HG03457 (cell line): ENCODE data around the gene ATP8B1.
A peak's percentile ranks its signal among the peaks of the same experiment; 100 is the strongest.
"Not testable (repeated sequence)": the region's sequence is repeated elsewhere in the genome, so short reads cannot be mapped to it uniquely, and the experiment has no call there.

Experiments used
- ATAC-seq: cut with Tn5 transposase; IDR thresholded peaks from one replicate; pipeline ENCODE4 v1.9.1; 2021; ENCODE audit warnings: moderate number of reproducible peaks; ENCODE audit not compliant: unreplicated experiment

Gene ATP8B1

DNA sequence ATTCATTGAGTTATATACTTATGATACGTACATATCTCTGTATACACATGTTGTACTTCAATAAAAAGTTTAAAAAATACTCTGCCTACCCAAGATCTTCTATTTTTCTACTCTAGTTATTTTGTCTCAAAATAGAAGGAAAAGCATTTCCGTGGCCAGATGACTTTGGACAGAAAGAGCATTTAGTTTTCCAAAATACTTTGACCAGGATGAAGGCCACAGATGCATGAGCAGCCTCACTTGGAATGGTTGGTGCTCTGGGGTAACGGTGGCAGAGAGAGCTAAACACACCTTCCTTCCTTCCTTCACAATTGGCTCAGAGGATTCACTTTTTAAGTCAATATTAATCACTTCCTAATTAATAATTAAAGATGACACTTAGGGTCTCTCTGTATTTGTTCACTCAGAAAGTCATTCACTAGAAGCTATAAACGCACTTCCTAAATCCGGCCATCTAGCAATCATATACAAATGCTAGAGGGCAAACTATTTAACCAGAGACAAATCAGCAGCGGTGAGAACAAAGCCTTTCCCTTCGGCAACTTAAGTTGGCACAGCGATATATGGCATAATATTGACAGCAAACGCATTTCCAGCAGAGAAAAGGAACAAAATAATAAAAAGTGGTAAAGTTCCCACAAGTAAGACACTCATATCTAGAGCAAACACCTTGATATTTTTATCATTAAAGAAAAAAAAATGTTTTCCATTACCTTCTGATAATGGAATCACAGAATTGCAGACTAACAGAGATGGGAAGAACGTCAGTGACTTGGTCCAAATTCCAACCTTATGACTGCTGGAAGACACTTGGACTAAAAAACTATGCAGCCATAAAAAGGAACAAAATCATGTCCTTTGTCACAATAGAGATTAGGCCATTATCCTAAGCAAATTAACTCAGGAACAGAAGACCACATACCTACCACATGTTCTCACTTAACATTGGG lies 125.6 kb downstream of the ATP8B1 start:
- ATAC-seq: no peak

DNA sequence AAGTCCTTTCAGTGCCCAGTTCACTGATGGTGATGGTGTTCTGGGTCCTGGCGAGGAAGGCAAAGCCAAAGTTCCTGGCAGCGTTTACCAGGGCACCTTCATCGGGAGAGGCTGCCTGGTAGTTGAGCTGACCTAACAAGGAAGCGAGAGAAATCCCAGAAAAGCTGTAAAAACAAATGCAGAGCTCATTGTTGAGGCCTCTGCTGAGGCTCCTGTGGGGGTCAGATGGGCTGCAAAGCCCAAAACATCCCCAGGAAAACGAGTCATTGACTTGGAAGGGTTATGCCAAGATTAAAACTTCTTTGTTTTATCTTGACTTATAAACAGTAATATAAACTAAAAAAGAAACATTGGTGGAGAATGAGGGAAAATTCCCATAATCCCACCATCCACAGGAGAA lies 128.2 kb downstream of the ATP8B1 start:
- ATAC-seq: no peak

DNA sequence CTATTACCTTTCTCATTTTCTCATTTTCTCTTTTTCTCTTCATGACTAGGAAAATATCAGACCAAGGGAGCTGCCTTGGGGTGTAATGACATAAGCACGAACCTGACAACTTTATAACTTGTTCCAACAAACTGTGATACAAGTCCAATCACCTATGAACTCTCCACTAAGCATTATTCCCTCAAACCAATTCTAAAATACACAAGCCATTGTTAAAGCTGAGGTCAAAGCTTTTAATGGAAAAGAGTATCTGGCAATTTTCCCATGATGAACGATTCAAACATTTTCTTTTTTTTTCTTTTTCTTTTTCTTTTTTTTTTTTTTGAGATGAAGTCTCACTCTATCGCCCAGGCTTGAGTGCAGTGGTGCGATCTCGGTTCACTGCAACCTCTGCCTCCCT lies 133.1 kb downstream of the ATP8B1 start:
- no peak for ATAC-seq

DNA sequence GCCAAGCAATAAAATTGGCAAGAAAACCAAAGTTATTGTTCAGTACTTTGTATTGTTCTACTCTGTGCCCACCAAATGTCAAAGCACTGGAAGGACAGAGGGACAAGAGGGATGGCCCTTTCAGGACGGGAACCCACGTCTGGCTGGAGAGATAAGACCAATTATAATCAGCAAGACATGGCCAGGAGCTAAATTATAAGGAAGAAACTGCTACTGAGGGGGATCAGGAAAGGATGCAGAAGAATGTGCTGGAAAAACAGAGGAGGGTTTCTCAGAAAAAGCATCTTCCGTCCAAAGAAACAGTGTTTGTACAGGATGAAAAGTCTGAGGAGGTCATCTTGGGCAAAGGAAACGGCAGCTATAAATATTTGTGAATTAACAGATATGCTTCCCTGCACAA lies 135.1 kb downstream of the ATP8B1 start:
- ATAC-seq: no peak

DNA sequence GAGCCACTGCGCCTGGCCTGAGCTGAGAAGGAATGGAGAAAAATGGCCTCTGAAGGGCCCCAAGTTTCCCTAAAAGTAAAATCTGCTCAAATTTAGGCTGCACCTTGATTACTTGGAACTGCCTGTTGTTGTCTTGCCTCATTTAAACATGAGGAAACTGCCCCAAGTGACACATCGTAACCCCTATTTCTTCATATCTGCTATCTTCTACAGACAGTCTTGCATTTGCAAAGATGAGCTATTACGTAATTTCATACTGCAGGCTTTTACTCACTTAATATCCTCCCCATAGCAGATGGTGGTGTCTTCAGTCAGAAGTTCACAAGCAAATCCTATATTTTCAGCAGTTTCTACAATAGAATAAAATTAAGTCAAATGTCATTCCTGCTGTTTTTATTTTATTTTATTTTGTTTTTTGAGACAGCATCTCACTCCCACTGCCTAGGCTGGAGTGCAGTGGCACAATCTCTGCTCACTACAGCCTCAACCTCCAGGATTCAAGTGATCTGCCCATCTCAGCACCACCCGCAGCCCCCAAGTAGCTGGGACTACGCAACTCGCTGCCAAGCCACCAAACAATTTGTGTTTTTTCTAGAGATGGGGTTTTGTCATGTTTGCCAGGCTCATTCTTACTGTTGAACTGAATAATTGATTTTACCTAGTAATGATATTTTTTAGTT lies 136.2 kb downstream of the ATP8B1 start:
- no peak for ATAC-seq

DNA sequence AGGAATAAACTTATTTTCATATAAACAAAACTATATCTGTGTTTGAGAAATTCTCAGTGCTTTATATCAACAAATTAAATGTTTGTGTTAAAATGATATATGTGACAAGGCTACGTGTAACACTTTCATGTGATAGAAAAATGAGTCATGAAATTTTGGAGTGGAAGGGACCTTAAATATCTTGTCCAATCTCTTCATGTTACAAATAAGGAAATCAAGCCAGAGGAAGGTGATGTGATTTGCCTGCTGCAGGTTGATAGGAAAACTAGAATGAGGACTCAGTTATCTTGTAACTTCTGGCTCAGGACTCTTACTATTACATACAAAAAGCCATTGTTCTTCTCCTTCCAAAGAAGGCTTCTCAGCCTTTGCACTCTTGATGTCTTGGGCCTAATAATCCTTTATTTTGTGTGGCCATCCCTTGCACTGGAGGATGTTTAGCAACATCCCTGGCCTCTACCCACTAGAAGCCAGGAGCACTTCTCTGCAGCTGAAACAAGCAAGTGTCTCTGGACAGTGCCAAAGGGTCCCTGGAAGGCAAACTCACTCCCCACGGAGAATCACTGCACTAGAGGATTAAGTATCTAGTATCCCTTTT lies 138.4 kb downstream of the ATP8B1 start:
- no peak for ATAC-seq

DNA sequence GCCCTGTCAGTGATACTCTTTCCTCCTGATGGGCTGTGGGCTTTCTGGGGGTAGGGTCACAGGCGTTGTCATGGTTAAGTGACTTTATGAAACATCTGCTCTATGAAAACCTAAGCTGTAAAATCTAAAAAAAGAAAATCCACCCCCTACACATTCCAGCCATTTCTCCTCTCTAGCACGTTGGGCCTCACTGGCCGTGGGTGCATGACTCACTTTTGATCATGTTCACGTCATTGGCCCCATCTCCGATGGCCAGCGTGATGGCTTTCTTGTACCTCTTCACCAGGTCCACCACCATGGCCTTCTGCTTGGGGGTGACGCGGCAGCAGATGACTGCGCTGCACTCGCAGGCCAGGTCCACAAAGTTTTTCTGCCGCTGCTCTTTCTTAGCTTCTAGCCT lies 142.2 kb downstream of the ATP8B1 start:
- no peak for ATAC-seq

DNA sequence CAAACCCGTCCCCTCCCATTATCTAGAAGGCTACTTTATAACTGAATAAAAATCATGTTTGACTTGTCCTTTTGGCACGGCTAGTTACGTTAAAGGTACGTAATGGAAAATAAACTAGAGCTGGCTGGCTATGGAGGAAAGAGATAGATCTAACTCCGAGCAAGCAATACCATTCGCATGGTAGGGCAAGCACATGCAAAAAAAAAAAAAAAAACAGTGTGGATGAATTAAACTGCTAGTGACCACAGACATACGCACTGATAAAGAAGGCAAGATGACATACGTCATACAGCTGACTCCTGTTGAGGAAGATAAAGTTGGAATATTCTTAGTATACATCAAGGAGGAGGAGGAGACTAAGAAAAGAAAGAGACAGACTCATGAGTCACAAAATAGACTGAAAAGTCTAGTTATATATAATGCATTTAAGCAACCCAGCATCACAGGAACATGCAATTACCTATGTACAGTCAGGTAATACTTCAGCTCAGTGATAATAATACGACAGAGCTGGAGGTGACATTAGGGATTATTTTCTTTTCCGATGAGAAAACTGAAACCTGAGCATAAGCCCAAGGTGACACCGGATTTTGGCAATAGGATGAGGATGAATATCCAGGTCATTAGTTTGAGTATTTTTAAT lies 143.5 kb downstream of the ATP8B1 start:
- no peak for ATAC-seq

DNA sequence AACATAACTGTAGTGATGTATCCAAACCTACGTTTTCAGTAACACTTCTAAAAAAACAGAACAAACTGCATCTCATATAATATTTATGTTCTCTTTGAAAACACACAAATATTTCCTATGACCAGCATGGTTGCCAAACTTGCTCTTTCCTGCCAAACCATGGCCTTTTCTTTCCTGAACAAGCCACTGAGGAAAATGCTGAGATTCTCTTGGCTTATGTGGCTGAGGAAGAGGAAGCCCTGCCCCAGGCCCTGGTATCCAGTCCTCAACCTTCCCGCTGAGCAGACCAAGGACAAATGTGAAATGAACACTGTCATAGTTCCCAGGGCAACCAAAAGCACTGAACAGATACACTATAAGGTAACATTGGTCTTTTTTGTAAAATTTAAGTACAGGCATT lies 145.6 kb downstream of the ATP8B1 start:
- ATAC-seq: no peak

DNA sequence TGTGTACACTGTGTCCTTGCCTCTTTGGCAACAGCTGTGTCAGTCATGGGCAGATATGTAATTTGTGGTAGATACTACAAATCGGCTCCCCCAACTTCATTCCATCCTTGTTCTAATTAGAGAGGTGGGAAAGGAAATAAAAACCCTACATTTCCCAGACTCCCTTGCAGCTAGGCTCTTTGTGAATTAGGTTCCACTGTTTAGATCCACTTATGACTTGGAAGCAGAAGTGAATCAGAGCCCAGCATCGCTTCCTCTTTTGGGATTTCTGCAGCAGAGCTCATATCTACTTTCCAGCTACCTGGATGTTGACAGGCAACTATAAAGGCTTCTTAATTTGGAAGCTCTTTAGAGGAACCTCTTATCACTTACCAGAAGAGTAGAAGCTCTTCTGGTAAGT lies 147.4 kb downstream of the ATP8B1 start:
- ATAC-seq: no peak

DNA sequence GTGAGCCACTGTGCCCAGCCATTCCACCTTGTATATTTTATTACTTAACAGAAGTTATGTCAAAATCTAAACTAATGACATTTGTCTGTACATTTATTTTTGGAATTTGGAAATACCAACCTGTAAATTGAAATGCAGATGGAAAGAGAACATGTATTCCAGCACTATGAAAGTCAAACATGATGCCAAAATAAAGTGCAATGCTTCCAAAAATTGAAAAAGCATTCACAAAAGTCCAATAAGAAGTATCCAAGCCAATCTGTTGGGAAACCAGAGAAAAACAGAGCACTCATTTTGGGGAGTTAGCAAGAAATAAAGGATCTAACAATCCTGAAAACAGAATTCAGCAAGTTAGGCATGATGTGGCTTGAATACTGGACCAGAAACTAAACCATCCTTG lies 151.2 kb downstream of the ATP8B1 start:
- ATAC-seq: no peak

DNA sequence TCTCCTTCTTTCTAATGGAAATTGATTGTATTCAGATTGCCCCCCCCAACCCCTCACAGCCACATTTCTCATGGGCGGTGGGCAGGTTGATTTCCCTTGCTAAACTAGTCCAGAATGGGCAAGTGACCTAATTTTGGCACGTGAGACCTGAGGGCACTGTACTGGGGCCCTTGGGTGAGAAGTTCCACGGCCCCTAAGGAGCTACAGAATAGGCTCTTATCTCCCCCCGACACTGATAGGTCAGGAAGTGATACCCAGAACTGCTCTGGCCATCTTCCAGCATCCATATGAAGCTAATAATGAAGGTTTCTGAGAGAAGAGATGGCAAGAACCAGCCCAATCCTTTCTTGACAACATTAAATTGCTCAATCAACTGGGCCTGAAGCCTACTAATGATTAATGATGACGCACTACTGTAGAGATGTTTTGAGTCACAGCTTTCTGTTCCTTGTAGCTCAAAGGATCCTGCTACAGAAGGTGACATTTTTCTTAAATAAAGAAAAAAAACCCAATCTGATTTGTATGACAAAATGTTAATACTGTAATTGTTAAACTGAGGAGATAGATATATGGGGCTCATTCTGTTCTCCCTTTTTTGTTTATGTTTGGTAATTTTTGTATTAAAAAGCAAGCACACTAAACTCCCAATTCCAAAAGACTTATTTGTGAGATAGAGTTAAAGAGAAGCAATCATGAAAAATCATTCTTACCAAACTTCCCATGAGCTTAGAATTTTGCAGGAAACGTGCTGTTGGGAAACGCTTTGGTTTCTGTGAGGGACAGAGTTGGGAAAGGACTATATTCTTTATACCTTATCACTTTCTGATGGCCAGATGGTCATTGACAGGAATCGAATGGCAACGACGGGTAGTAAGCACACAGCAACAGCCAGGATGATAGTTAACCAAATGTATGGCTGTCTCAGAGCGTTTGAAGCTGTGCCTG lies 153.3 kb downstream of the ATP8B1 start:
- peak; percentile 92 for ATAC-seq

DNA sequence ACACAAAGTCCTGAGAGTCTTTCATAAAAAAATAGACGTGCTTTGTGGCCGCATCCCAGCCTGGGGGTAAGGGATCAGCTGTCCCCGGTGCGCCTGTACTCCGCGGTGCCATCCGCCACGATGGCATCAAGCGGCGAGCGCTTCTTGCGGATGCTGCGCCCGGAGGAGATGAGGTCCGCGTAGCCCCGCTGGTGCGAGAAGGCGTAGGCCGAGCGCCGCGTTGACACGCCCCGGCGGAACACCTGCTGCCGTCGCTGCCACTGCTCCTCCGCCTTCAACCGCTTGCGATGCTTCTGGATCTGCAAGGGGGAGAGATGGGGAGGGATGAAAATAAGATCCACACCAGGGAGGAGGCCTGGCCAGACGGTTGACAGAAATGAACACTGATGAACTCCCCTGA lies 154.7 kb downstream of the ATP8B1 start:
- ATAC-seq: no peak

DNA sequence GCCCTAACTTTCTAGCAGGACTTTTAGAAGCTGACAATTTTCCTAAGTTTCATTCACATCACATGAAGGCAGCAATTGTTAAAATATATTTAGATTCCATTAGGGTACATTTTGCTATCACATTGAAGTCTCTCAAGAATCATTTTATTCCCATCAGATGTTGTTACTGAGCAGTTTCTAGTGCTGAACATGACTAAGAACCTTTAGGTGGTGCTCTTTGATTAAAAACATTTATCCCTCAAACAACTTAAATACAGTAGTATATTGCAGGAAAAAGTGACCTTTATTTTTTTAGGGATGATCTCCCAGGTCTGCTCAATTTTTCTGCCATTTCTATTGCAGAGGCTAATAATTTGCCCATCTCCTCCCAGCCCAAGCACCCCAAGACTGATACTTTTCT lies 158.6 kb downstream of the ATP8B1 start:
- no peak for ATAC-seq

DNA sequence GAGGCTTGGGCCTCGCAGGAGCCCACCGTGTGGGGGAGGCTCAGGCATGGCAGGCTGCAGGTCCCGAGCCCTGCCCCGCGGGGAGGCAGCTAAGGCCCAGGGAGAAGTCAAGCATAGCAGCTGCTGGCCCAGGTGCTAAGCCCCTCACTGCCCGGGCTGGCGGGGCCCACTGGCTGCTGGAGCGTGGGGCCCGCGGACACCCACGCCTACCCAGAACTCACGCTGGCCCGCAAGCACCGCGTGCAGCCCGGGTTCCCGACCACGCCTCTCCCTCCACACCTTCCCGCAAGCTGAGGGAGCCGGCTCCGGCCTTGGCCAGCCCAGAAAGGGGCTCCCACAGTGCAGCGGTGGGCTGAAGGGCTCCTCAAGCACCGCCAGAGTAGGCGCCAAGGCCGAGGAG lies 159.4 kb downstream of the ATP8B1 start:
- ATAC-seq: not testable (repeated sequence)

DNA sequence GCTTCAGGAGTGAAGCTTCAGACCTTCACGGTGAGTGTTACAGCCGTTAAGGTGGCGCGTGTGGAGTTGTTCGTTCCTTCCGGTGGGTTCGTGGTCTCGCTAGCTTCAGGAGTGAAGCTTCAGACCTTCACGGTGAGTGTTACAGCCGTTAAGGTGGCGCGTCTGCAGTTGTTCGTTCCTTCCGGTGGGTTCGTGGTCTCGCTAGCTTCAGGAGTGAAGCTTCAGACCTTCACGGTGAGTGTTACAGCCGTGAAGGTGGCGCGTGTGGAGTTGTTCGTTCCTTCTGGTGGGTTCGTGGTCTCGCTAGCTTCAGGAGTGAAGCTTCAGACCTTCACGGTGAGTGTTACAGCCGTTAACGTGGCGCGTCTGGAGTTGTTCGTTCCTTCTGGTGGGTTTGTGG lies 160.7 kb downstream of the ATP8B1 start:
- not testable (repeated sequence) for ATAC-seq

DNA sequence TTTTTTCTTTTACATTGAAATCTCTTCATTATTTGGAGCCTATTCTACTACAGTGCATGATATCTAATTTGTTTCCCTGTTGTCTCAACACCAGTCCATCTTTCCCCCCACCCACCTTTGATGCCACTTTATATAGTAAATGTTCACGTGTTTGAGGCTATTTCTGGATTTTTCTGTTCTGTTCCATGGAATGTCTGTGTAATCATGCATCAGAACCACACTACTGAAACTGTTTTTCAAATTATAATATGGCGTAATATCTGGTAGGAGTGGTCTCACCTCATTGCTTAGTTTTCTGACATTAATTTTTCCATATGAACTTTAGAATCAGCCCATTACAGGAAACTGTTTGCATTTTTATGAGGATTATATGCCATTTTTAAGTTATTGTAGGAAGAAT lies 162.4 kb downstream of the ATP8B1 start:
- no peak for ATAC-seq

DNA sequence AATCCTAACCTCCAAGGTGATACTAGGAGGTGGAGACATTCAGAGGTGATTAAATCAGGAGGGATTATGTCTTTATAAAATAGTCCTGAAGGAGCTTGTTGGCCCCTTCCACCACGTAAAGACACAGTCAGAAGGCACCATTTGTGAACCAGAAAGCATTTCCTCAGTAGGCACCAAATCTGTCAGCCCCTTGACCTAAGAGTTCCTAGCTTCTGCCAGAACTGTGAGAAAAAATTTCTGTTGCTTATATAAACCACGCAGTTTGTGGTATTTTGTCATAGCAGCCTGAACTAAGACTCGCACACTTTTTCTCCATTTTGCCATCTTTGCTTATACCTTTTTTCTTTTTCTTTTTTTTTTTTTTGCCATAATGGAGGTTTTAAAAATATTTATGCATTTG lies 162.9 kb downstream of the ATP8B1 start:
- ATAC-seq: no peak

DNA sequence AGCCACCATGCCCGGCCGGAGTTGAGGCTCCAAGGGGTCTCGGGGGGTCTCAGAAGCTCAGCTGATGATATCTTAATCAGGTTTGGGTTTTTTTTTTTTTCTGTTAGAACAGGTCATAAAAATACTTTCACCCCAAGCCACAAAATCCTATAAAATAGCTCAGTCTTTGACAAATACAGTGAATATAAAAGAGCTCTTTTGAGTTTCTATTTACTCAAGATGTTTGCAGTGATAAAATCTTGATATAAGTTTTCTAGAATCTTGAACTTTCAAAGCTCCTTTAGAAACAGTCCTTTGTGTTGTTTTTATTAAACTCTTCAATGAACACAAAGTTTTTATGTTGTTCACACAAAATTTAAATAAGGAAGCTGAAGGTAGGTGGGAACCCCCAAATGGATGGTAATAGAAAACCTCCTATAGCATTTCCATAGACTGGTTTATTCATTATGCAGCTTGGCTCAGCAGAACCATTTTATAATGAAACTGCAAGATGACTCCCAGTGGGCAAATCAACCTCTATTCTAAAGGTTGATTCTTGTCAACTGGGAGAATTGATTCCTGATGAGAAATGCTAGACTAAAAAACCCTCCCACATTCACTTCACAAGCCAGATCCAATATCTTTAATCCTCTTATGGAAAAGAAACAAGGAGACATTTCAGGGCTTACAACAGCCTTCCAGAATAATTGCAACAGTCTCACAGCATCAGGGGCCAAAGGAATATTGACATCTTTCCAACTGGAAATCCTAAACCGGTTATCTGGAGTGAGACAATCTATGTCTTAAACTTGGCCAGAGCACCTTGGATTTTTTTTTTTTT lies 167.9 kb downstream of the ATP8B1 start:
- no peak for ATAC-seq
